Measurements from ENCODE around the gene TMEM38A.
"Not testable (repeated sequence)": the region's sequence is repeated elsewhere in the genome, so short reads cannot be mapped to it uniquely, and the experiment has no call there.

TMEM38A gene

DNA sequence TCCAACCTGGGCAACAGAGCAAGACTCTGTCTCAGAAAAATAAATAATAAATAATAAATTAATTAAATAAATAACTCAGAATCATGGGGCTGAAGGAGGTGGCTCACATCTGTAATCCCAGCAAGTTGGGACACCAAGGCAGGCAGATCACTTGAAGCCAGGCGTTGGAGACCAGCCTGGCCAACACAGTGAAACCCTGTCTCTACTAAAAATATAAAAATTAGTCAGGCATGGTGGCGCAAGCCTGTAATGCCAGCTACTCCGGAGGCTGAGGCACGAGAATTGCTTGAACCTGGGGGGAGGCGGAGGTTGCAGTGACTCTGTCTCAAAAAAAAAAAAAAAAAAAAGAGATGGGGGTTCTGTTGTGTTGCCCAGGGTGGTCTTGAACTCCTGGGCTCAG lies 7.2 kb downstream of the TMEM38A start (continued):
- TF ChIP-seq, protein P1, sequence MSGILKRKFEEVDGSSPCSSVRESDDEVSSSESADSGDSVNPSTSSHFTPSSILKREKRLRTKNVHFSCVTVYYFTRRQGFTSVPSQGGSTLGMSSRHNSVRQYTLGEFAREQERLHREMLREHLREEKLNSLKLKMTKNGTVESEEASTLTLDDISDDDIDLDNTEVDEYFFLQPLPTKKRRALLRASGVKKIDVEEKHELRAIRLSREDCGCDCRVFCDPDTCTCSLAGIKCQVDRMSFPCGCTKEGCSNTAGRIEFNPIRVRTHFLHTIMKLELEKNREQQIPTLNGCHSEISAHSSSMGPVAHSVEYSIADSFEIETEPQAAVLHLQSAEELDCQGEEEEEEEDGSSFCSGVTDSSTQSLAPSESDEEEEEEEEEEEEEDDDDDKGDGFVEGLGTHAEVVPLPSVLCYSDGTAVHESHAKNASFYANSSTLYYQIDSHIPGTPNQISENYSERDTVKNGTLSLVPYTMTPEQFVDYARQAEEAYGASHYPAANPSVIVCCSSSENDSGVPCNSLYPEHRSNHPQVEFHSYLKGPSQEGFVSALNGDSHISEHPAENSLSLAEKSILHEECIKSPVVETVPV (CRISPR knock-in tag; IDR thresholded peaks at IDR 0.05): no peak
- no peak for TF ChIP-seq ESRRG (CRISPR knock-in tag; IDR thresholded peaks at IDR 0.05)
- no peak for TF ChIP-seq PPARA (CRISPR knock-in tag; IDR thresholded peaks at IDR 0.05; ENCODE audit: borderline replicate concordance)

DNA sequence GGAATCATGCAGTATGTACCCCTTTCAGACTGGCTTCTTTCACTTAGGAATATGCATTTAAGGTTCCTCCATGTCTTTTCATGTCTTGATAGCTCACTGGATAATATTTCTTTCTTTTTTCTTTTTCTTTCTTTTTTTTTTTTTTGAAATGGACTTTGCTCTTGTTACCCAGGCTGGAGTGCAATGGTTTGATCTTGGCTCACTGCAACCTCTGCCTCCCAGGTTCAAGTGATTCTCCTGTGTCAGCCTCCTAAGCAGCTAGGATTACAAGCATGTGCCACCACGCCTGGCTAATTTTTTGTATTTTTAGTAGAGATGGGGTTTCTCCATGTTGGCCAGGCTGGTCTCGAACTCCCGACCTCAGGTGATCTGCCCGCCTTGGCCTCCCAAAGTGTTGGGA lies 7.8 kb downstream of the TMEM38A start:
- ATAC-seq: not testable (repeated sequence)

DNA sequence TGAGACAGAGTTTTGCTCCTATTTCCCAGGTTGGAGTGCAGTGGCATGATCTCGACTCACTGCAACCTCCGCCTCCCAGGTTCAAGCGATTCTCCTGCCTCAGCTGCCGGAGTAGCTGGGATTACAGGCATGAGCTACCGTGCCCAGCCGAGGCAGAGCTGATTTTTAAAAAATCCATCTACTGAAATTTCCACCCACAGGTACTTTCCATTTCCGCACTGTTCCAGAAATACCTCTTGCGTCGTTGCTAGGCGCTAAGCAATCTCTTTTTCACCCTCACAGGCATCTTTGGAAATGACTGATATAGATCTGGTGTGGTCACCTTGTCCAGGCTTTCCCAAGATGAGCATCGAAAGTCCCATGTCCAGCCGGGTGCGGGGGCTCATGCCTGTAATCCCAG lies 9.4 kb downstream of the TMEM38A start:
- ATAC-seq: no peak
- TF ChIP-seq CSDC2 (CRISPR knock-in tag; IDR thresholded peaks at IDR 0.05) (no peak), PPARA (CRISPR knock-in tag; IDR thresholded peaks at IDR 0.05; ENCODE audit: borderline replicate concordance) (no peak), RARB (CRISPR knock-in tag; IDR thresholded peaks at IDR 0.05) (no peak), TOX (CRISPR knock-in tag; IDR thresholded peaks at IDR 0.05; ENCODE audit: borderline replicate concordance) (no peak), ZFP3 (CRISPR knock-in tag; IDR thresholded peaks at IDR 0.05) (no peak), ZNF70 (CRISPR knock-in tag; IDR thresholded peaks at IDR 0.05) (no peak), ZFP30 (CRISPR knock-in tag; IDR thresholded peaks at IDR 0.05) (no peak), ARNTL (CRISPR knock-in tag; IDR thresholded peaks at IDR 0.05; ENCODE audit: borderline replicate concordance, low read depth) (no peak), BACH2 (CRISPR knock-in tag; IDR thresholded peaks at IDR 0.05; ENCODE audit: borderline replicate concordance) (no peak), ISL1 (CRISPR knock-in tag; IDR thresholded peaks at IDR 0.05) (no peak), ZNF565 (CRISPR knock-in tag; conservative IDR thresholded peaks at IDR 0.05; ENCODE audit: low read depth) (no peak), OSR1 (CRISPR knock-in tag; IDR thresholded peaks at IDR 0.05) (no peak)
- TF ChIP-seq, protein P2, sequence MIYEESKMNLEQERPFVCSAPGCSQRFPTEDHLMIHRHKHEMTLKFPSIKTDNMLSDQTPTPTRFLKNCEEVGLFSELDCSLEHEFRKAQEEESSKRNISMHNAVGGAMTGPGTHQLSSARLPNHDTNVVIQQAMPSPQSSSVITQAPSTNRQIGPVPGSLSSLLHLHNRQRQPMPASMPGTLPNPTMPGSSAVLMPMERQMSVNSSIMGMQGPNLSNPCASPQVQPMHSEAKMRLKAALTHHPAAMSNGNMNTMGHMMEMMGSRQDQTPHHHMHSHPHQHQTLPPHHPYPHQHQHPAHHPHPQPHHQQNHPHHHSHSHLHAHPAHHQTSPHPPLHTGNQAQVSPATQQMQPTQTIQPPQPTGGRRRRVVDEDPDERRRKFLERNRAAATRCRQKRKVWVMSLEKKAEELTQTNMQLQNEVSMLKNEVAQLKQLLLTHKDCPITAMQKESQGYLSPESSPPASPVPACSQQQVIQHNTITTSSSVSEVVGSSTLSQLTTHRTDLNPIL (CRISPR knock-in tag; IDR thresholded peaks at IDR 0.05; ENCODE audit: low read depth): no peak

DNA sequence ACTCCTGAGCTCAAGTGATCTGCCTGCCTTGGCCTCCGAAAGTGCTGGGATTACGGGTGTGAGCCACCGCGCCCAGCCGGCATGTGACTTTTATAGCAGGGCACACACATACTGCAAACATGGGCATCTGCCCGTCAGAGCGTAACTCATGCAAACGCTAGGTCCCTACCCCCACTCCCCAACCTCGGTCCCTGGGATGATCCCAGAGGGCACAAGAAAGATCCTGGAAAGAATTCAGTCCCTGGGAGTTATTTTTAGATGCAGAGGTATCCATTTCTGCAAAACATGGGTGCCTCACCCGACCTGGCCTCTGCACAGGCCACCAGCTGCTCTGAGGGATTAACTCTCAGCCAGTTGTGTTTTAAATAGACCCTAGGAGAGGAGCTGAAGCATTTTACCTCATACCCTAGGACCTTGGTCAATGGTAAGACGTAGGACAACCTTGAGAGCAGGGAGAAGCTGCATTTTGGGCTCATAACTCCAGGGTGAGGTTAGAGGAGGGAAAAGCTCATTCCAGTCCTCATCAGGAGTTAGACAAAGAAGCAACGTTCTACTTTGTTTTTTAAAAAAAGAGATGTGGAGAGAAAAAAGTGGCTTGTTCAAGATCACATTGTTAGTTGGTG lies 10.8 kb downstream of the TMEM38A start:
- ATAC-seq: no peak
- TF ChIP-seq ZFP30 (CRISPR knock-in tag; IDR thresholded peaks at IDR 0.05): no peak
- TF ChIP-seq, protein P2 (CRISPR knock-in tag; IDR thresholded peaks at IDR 0.05; ENCODE audit: low read depth): no peak
- no peak for TF ChIP-seq BACH2 (CRISPR knock-in tag; IDR thresholded peaks at IDR 0.05; ENCODE audit: borderline replicate concordance)
- no peak for TF ChIP-seq ZC3H10 (CRISPR knock-in tag; IDR thresholded peaks at IDR 0.05)
- no peak for TF ChIP-seq ZNF8 (CRISPR knock-in tag; IDR thresholded peaks at IDR 0.05)
- TF ChIP-seq CSDC2 (CRISPR knock-in tag; IDR thresholded peaks at IDR 0.05): no peak
- TF ChIP-seq RARB (CRISPR knock-in tag; IDR thresholded peaks at IDR 0.05): no peak
- TF ChIP-seq, protein P3, sequence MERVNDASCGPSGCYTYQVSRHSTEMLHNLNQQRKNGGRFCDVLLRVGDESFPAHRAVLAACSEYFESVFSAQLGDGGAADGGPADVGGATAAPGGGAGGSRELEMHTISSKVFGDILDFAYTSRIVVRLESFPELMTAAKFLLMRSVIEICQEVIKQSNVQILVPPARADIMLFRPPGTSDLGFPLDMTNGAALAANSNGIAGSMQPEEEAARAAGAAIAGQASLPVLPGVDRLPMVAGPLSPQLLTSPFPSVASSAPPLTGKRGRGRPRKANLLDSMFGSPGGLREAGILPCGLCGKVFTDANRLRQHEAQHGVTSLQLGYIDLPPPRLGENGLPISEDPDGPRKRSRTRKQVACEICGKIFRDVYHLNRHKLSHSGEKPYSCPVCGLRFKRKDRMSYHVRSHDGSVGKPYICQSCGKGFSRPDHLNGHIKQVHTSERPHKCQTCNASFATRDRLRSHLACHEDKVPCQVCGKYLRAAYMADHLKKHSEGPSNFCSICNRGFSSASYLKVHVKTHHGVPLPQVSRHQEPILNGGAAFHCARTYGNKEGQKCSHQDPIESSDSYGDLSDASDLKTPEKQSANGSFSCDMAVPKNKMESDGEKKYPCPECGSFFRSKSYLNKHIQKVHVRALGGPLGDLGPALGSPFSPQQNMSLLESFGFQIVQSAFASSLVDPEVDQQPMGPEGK (CRISPR knock-in tag; IDR thresholded peaks at IDR 0.05; ENCODE audit: borderline replicate concordance): no peak

DNA sequence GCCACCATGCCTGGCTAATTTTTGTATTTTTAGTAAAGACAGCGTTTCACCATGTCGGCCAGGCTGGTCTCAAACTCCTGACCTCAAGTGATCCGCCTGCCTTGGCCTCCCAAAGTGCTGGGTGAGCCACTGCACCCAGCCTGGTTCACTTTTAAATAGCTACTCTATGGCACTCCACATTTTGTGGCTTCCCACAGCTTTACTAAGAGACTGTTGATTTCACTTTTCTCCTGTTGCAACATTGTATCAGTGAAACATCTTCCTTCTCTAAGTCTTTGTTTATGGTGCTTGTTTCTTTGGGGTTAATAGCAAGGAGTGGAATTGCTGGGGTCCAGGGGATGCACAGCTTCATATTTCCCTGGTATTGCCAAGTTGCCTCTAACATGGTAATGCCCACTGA lies 12.3 kb downstream of the TMEM38A start:
- TF ChIP-seq RARB (CRISPR knock-in tag; IDR thresholded peaks at IDR 0.05) (no peak), CSDC2 (CRISPR knock-in tag; IDR thresholded peaks at IDR 0.05) (no peak), PPARA (CRISPR knock-in tag; IDR thresholded peaks at IDR 0.05; ENCODE audit: borderline replicate concordance) (no peak), ZNF70 (CRISPR knock-in tag; IDR thresholded peaks at IDR 0.05) (no peak), OSR1 (CRISPR knock-in tag; IDR thresholded peaks at IDR 0.05) (no peak), ZNF565 (CRISPR knock-in tag; conservative IDR thresholded peaks at IDR 0.05; ENCODE audit: low read depth) (no peak), ARNTL (CRISPR knock-in tag; IDR thresholded peaks at IDR 0.05; ENCODE audit: borderline replicate concordance, low read depth) (no peak), ZNF8 (CRISPR knock-in tag; IDR thresholded peaks at IDR 0.05) (no peak), ZC3H10 (CRISPR knock-in tag; IDR thresholded peaks at IDR 0.05) (no peak), TOX (CRISPR knock-in tag; IDR thresholded peaks at IDR 0.05; ENCODE audit: borderline replicate concordance) (no peak), TCF4 (CRISPR knock-in tag; IDR thresholded peaks at IDR 0.05; ENCODE audit: borderline replicate concordance) (no peak), SNAI2 (CRISPR knock-in tag; IDR thresholded peaks at IDR 0.05) (no peak), ESRRG (CRISPR knock-in tag; IDR thresholded peaks at IDR 0.05) (no peak), BACH2 (CRISPR knock-in tag; IDR thresholded peaks at IDR 0.05; ENCODE audit: borderline replicate concordance) (no peak), ZFP3 (CRISPR knock-in tag; IDR thresholded peaks at IDR 0.05) (no peak), ISL1 (CRISPR knock-in tag; IDR thresholded peaks at IDR 0.05) (no peak)
- TF ChIP-seq, protein P4, sequence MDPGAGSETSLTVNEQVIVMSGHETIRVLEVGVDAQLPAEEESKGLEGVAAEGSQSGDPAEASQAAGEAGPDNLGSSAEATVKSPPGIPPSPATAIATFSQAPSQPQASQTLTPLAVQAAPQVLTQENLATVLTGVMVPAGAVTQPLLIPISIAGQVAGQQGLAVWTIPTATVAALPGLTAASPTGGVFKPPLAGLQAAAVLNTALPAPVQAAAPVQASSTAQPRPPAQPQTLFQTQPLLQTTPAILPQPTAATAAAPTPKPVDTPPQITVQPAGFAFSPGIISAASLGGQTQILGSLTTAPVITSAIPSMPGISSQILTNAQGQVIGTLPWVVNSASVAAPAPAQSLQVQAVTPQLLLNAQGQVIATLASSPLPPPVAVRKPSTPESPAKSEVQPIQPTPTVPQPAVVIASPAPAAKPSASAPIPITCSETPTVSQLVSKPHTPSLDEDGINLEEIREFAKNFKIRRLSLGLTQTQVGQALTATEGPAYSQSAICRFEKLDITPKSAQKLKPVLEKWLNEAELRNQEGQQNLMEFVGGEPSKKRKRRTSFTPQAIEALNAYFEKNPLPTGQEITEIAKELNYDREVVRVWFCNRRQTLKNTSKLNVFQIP (CRISPR knock-in tag; IDR thresholded peaks at IDR 0.05; ENCODE audit: borderline replicate concordance, low read depth): no peak
- TF ChIP-seq, protein P3 (CRISPR knock-in tag; IDR thresholded peaks at IDR 0.05; ENCODE audit: borderline replicate concordance): no peak
- TF ChIP-seq, protein P2 (CRISPR knock-in tag; IDR thresholded peaks at IDR 0.05; ENCODE audit: low read depth): no peak

More for the DNA sequence above, 12.3 kb downstream of the TMEM38A start:
- ATAC-seq: no peak
